ENCODE data around the gene C1orf198.

C1orf198 gene

GRCh38 chr1:230833511-230833910, 34.8 kb downstream of the C1orf198 start:
- DNase-seq (ENCODE audit: low spot score) = no peak

DNA sequence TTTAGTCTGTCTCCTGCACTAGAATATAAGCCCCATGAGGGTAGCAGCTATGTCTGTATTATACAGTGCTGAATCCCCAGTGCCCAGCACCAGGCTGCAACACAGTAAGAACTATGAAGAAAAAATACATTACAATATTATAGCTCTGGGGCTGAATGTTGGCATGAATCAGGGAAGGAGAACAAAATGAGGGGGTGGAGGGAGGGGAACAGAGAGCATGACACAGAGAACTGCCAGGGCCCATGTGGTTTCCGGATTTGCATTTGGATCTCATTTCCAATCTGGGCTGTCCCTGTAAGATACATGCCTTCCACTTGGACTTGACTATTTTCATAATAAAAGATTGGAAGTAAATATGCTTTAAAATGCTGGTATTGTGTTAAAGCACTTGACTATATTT, 35.8 kb downstream of the C1orf198 start:
- DNase-seq (ENCODE audit: low spot score) = no peak

DNA sequence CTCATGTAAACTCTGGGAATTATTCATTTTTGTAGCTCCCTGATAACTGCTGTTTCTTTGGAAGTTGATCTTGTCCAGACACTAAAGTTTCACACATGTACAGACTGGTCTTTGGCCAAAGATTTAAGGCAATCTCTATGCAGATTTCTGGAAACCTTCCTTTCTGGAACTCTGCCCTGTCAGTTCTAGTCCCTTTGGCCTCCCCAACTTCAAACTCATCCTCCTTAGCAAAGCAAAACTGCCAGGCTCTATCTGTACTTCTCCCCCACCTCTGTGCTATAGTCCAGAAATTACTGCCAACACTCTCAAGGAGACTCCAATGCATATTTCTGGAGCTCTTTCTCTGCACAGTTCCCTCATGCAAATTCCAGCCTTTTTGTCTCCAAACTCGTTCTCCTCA, 36.5 kb downstream of the C1orf198 start:
- DNase-seq (ENCODE audit: low spot score) = no peak

DNA sequence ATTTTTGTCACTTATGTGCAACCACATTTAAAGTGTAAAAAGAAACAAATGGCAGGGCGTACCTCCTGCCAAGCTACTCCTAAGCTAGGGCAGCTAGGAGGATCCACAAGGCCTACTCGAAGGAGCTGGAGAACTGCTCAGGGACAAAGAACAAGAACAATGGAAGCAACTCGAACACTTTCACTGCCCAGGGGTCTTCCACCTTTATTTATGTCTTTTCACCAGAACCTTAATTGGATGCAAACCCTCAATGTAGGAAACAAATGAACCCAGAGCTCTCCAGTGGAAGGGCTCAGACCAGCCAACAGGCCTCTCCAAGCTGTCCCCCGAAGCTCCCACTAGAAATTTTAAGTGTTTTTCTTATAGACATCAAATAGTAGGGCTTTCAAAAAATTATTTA, 39.9 kb downstream of the C1orf198 start:
- no peak for DNase-seq (ENCODE audit: low spot score)

DNA sequence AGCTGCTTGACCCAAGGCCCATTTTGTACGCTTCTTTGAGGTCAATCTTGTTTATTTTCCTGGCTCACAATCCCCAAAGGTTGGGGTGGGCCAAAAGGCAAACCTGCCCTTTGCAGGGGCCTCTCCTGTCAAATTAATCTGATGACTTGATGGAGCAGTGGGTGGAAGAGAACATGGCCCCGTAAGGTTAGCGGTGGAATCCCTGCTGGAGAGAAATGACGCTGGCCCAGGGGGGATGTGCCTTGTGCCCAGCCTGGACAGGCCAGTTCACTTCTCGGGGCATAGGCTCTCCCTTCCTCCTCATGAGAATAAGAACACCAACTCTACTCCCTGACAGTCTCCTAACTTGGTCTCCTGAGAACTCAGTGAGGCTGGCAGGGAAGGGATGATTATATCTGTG, 40.5 kb downstream of the C1orf198 start:
- no peak for DNase-seq (ENCODE audit: low spot score)

DNA sequence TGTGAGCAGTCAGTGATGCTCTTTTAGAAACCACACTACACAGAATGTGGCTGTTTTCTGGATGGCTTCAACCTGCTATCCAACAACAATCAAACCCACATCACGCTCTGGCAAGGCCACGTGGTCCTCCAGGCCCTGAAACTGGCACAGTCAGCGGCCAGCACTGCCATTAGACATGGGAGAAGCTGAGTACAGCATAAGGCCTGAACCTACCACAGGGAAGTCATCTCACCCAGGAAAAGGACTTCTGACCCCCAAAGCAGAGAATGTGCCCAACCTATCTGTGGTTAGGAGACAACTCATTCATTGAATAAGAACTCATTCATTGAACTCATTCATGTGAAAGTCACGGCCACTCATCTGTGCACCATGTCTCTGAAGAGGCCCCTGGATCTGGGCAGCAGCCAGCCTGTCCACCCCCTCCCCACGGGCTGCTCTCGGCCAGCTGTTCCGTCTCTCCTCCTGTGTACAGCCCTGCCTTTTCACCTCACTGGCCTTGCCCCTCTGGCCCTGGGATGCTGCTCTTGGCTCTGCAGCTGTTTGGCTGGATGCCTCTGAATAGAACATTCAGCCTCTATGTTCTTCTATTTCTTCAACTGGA, 41.1 kb downstream of the C1orf198 start:
- no peak for DNase-seq (ENCODE audit: low spot score)

GRCh38 chr1:230826166-230826875, 42.0 kb downstream of the C1orf198 start:
- DNase-seq (ENCODE audit: low spot score) = no peak

DNA sequence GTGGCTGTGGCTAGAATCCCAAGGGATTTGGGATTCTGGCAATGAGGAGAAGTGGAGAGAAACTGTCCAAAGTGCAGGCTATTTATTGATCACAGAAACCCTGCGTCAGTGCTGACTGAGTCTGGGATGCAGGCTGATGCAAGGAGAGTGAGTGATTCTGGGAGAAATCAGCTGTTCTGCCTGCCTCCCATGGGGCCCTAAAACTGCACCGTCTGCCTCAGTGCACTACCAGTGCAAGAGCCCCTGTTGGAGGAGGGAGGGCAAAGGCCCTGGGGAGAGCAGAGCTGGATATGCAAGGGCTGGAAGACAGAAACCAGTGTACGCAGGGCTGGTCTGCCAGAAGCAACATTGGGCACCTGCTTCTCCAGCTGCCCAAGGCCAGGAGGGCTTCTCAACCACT, 42.6 kb downstream of the C1orf198 start:
- no peak for DNase-seq (ENCODE audit: low spot score)

DNA sequence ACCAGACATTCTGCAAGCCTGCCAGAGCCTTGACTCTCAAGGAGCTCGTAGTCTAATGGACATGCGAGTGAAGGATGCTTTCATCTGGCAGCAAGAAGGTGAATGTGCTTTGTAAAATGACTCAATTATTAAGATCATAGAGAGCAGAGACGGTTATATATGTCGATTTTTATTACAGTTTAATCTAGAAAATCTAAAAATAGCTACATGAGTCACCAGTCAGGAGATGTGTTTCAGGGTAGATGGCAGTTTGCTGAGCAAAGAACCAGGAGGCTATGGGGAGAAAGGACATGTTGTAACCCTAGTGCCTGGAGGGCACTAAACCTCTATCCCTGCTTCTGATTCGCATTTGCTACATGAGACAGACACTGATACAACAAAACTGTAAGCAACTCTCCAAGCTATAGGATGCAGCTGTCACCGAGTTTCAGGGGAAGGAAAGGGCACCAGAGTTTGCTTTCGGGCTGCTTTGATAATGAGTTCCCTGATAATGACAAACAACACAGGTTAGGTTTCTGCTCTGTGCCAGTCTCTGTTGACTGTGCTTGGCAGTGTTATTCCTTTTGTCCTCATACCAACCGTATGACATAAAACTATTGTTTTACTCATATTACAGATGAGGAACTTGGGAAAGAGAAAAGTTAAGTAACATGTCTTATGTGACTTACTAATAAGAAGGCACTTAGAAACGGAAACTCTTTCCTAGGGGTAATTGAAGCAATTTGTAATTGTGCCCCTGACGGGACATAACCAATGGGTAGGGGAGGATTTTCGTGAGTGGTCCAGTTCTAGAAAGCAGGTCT, 43.2 kb downstream of the C1orf198 start:
- peak; percentile 23 for DNase-seq (ENCODE audit: low spot score)

DNA sequence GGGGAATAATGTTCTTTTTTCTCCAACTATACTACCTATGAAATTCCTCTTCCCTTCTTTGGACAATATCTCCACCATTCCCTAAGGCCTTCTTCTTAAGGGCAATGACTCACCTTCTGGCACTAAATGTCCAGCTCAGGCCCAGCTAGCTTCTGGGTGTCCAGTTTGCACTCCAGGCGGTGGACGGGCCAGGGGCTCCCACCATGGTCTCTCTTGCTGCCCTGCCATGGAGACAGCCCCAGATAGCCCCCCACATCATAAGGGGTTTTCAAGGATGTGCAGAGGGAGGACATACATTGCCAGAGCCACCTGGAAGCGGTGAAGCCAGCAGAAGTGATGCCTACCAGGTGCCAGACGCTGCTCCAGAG, 43.8 kb downstream of the C1orf198 start:
- no peak for DNase-seq (ENCODE audit: low spot score)

- no peak for DNase-seq (ENCODE audit: low spot score)
These were observed 44.4 kb downstream of the C1orf198 start for GRCh38 chr1:230823931-230824381.

- no peak for DNase-seq (ENCODE audit: low spot score)
These were observed 44.9 kb downstream of the C1orf198 start for GRCh38 chr1:230823426-230823825.

GRCh38 chr1:230822092-230822581, 46.2 kb downstream of the C1orf198 start:
- no peak for DNase-seq (ENCODE audit: low spot score)

DNA sequence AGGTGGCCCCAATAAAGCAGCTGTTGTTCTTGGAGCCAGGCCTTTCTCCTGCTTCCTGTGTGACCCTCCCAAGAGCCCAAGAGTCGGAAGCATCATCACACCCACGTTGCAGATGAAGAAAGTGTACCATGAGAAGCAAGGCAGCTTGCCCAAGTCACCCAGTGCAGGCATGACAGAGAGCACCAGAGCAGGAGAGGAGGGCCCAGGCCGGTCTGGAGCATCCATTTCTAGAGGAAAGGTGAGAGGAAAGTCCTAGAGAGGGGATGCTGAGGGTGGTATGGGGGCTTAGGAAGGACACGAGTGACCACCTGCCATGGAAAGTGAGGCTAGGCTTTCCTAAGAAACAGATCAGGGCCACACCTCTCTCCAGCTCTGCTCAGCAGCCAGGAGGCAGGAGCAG, 47.0 kb downstream of the C1orf198 start:
- DNase-seq (ENCODE audit: low spot score) = no peak

DNA sequence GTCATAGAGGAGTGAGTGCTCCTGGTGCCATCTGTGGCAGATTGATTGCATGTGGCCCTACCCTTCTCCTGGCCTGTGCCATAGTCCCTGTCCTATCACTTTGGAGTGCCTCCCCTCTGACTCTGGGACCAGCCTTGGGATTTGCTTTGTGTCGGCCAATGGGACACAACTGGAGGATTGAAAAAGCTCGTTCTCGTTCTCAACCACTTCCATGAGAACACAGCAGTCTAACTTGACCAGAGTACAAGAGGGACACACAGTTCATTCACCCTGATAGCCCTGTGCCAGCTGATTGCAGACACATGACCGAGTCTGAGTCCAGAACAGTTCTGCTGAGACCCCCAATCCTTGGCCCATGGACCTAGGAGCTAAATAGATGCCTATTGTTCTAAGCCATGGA, 47.8 kb downstream of the C1orf198 start:
- DNase-seq (ENCODE audit: low spot score) = no peak

GRCh38 chr1:230819976-230820375, 48.3 kb downstream of the C1orf198 start:
- DNase-seq (ENCODE audit: low spot score) = no peak

DNA sequence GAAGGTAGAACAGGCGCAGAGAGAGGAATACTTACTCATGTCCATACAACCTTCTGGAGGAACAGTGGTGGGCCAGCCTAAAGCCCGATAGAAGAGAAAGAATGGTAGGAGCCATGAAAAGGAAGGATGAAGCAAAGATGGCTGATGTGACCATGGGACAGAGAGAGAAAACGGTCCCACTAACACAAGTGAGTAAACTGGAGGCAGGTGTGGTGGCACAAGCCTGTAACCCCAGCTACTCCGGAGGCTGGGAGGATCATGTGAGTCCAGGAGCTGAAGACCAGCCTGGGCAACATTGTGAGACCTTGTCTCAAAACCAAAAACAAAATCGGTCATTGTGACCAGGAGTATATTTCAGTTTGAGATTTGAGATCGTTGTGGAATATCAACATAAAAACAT, 49.4 kb downstream of the C1orf198 start:
- no peak for DNase-seq (ENCODE audit: low spot score)

GRCh38 chr1:230818367-230818766, 50.0 kb downstream of the C1orf198 start:
- no peak for DNase-seq (ENCODE audit: low spot score)

DNA sequence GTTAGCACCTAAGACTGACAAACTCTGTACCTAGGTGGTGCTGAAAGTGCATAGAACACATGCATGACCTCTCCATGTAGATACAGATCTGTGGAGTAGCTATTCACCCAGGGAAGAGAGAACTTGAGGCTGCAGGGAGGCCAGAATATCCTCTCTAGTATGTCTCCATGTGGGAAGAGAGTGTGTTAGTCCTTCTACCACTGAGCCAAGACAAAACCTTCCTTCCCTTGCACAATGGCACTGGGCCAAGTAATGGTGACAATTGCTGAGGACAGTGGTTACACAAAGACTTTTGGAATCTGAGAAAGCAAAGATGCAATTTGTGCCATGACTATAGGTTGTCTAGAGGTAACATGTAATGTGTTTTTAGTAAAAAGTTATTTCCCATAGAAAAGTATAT, 52.3 kb downstream of the C1orf198 start:
- DNase-seq (ENCODE audit: low spot score) = no peak

DNA sequence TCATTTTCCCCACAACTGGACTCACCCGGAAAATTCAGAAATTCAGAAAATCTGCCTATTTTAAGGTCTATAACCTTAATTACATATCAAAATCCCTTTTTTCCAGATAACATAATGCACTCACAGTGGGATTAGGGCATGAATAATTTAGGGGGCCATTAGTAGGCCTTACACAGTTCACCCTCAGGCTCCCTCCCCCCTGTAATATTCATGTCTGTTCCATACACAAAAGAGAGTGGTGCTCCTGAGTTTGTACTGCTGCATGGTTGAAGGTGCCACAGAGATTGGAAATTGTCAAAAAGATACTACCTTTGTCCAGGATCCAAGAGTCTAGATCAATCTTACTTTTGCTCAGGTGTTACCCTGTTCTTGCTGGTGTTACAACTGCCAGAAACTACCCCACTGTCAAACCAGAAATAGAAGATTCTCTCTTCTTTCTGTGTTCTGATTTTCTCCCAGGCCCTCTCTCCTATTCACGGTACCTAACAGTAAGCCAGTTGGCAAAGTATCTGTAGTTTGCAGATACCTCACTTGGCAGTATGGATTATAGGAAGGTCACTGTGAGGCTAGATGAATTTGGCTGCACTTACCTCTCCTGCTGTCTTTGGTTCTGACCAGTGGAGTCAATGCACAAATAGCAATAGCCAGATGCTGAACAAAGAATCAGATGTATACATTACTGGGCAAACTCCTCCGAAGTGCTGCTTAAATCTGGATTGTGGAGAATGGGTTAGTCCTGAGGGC, 53.2 kb downstream of the C1orf198 start:
- DNase-seq (ENCODE audit: low spot score) = no peak

DNA sequence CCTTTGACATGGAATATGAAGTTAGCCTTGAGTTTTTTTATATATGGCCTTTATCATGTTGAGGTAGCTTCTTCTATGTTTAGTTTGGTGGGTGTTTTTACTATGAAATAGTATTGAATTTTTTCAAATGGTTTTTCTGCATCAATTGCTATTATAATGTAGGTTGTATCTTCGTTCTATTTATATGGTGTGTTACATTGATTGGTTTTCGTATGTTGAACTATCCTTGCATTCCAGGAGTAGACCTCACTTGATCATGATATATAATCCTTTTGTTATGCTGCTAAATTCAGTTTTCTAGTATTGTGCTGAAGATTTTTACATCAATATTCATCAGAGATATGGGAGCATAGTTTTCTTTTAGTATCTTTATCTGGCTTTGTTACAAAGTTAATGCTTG, 55.8 kb downstream of the C1orf198 start:
- no peak for DNase-seq (ENCODE audit: low spot score)

GRCh38 chr1:230809256-230809990, 58.9 kb downstream of the C1orf198 start:
- no peak for DNase-seq (ENCODE audit: low spot score)
